GM21447 (cell line): ENCODE results near the gene HK2.
"Not testable (repeated sequence)": the region's sequence is repeated elsewhere in the genome, so short reads cannot be mapped to it uniquely, and the experiment has no call there.

ENCODE experiments used
- ATAC-seq: cut with Tn5 transposase; IDR thresholded peaks from one replicate; pipeline ENCODE4 v1.9.1; 2021; ENCODE audit not compliant: unreplicated experiment

HK2 gene

GRCh38 chr2:74876081-74876886 lies 42.4 kb downstream of the HK2 start:
- ATAC-seq: no peak

- no peak for ATAC-seq
These were observed 43.4 kb downstream of the HK2 start for GRCh38 chr2:74877376-74877775.

- no peak for ATAC-seq
These were observed 44.0 kb downstream of the HK2 start for GRCh38 chr2:74877781-74878433.

GRCh38 chr2:74878551-74878950 lies 44.6 kb downstream of the HK2 start:
- no peak for ATAC-seq

- ATAC-seq: no peak
These were observed 46.3 kb downstream of the HK2 start for GRCh38 chr2:74880054-74880728.

- no peak for ATAC-seq
These were observed 47.2 kb downstream of the HK2 start for GRCh38 chr2:74881176-74881575.

GRCh38 chr2:74881626-74882298 lies 47.8 kb downstream of the HK2 start:
- no peak for ATAC-seq

GRCh38 chr2:74882299-74882687 lies 48.4 kb downstream of the HK2 start:
- ATAC-seq: no peak

GRCh38 chr2:74883011-74883410 lies 49.1 kb downstream of the HK2 start:
- ATAC-seq: no peak

GRCh38 chr2:74884118-74884762 lies 50.3 kb downstream of the HK2 start:
- no peak for ATAC-seq

- no peak for ATAC-seq
These were observed 50.9 kb downstream of the HK2 start for GRCh38 chr2:74884866-74885265.

- no peak for ATAC-seq
These were observed 52.3 kb downstream of the HK2 start for GRCh38 chr2:74886251-74886650.

GRCh38 chr2:74886811-74887210 lies 52.9 kb downstream of the HK2 start:
- no peak for ATAC-seq

GRCh38 chr2:74887445-74887951 lies 53.6 kb downstream of the HK2 start:
- no peak for ATAC-seq

- ATAC-seq: no peak
These were observed 54.2 kb downstream of the HK2 start for GRCh38 chr2:74887960-74888700.

GRCh38 chr2:74889159-74889558 lies 55.2 kb downstream of the HK2 start:
- ATAC-seq: no peak

- no peak for ATAC-seq
These were observed 56.8 kb downstream of the HK2 start for GRCh38 chr2:74890711-74891110.

- ATAC-seq: no peak
These were observed 57.3 kb downstream of the HK2 start for GRCh38 chr2:74891136-74891764.

- ATAC-seq: not testable (repeated sequence)
These were observed 57.9 kb downstream of the HK2 start for GRCh38 chr2:74891816-74892215.

GRCh38 chr2:74892609-74893008 lies 58.7 kb downstream of the HK2 start:
- ATAC-seq: no peak
